HG03439 (cell line): ENCODE data around the gene GPR89B.
A peak's percentile ranks its signal among the peaks of the same experiment; 100 is the strongest.
"Not testable (repeated sequence)": the region's sequence is repeated elsewhere in the genome, so short reads cannot be mapped to it uniquely, and the experiment has no call there.

ENCODE experiments used
- ATAC-seq: cut with Tn5 transposase; IDR thresholded peaks from one replicate; pipeline ENCODE4 v1.9.1; 2021; ENCODE audit warnings: mild to moderate bottlenecking, moderate library complexity; ENCODE audit not compliant: unreplicated experiment

The GPR89B gene

GRCh38 chr1:148027004-148027403 lies 98.8 kb downstream of the GPR89B start:
- not testable (repeated sequence) for ATAC-seq

GRCh38 chr1:148032247-148032646 lies 104.0 kb downstream of the GPR89B start:
- ATAC-seq: not testable (repeated sequence)

GRCh38 chr1:148032690-148033089 lies 104.5 kb downstream of the GPR89B start:
- ATAC-seq: not testable (repeated sequence)

GRCh38 chr1:148033147-148033546 lies 104.9 kb downstream of the GPR89B start:
- ATAC-seq: not testable (repeated sequence)

GRCh38 chr1:148037850-148038461 lies 109.7 kb downstream of the GPR89B start:
- ATAC-seq: peak; percentile 24

GRCh38 chr1:148038462-148039333 lies 110.5 kb downstream of the GPR89B start:
- ATAC-seq: peak; percentile 88
